ENCODE results near the gene FADS2. TPM values are rescaled to one million over a fixed set of nuclear protein-coding genes. Genes with fewer than 3 reads are reported as not detected.

FADS2 gene
- total and polyA plus RNA-seq, 2 of the 13 experiments (the other 11 are each of a cell fraction or from before 2014, with no cell fraction given): 90.1 to 124 TPM

- no peak for TF ChIP-seq SP1 (IDR thresholded peaks at IDR 0.05)
- TF ChIP-seq SP1 (CRISPR knock-in tag; IDR thresholded peaks at IDR 0.05): peak; percentile 50
- no peak for TF ChIP-seq AGO2 (optimal IDR thresholded peaks at IDR 0.05; ENCODE audit: low read depth, low read length)
- TF ChIP-seq ZC3H4 (CRISPR knock-in tag; IDR thresholded peaks at IDR 0.05; ENCODE audit: borderline replicate concordance): no peak
- TF ChIP-seq ZNF343 (CRISPR knock-in tag; IDR thresholded peaks at IDR 0.05): 0 out of 2 replicates have a peak, but pooled peaks have one; percentile 73
- peak; percentile 86 for TF ChIP-seq PITX1 (CRISPR knock-in tag; IDR thresholded peaks at IDR 0.05)
- 0 out of 2 replicates have a peak, but pooled peaks have one; percentile 16 for TF ChIP-seq HIVEP1 (CRISPR knock-in tag; IDR thresholded peaks at IDR 0.05)
- TF ChIP-seq SP4 (CRISPR knock-in tag; IDR thresholded peaks at IDR 0.05): 0 out of 2 replicates have a peak, but pooled peaks have one; percentile 15
- peak; percentile 86 for TF ChIP-seq BHLHE40 (IDR thresholded peaks at IDR 0.05; ENCODE audit: low read length)
- TF ChIP-seq ZNF501 (CRISPR knock-in tag; IDR thresholded peaks at IDR 0.05): peak; percentile 93
- peak; percentile 26; the same call in 1 of the 2 replicates for TF ChIP-seq ARID2 (CRISPR knock-in tag; IDR thresholded peaks at IDR 0.05; ENCODE audit: borderline replicate concordance)
- TF ChIP-seq DR1 (CRISPR knock-in tag; IDR thresholded peaks at IDR 0.05): no peak; the same call in 1 of the 2 replicates
- peak; percentile 63; the same call in 1 of the 2 replicates for TF ChIP-seq ISL2 (CRISPR knock-in tag; IDR thresholded peaks at IDR 0.05)
- no peak for TF ChIP-seq SOX6 (IDR thresholded peaks at IDR 0.05)
- peak; percentile 42; the same call in 1 of the 2 replicates for TF ChIP-seq SOX6 (CRISPR knock-in tag; IDR thresholded peaks at IDR 0.05)
- TF ChIP-seq ZNF552 (CRISPR knock-in tag; IDR thresholded peaks at IDR 0.05; ENCODE audit: borderline replicate concordance): peak; percentile 68; the same call in 1 of the 2 replicates
- TF ChIP-seq KLF9 (CRISPR knock-in tag; IDR thresholded peaks at IDR 0.05; ENCODE audit: low read depth): 0 out of 2 replicates have a peak, but pooled peaks have one; percentile 40
- 0 out of 2 replicates have a peak, but pooled peaks have one; percentile 38 for TF ChIP-seq ZNF572 (CRISPR knock-in tag; IDR thresholded peaks at IDR 0.05)
- TF ChIP-seq ELK4 (CRISPR knock-in tag; IDR thresholded peaks at IDR 0.05; ENCODE audit: borderline replicate concordance): peak; percentile 36; the same call in 1 of the 2 replicates
- TF ChIP-seq ISX (CRISPR knock-in tag; conservative IDR thresholded peaks at IDR 0.05): peak; percentile 42; the same call in 1 of the 2 replicates
- TF ChIP-seq ZNF761 (CRISPR knock-in tag; conservative IDR thresholded peaks at IDR 0.05): peak; percentile 91
- TF ChIP-seq PCBP2 (optimal IDR thresholded peaks at IDR 0.05; ENCODE audit: low read depth, low read length, poor library complexity, severe bottlenecking): no peak
- peak; percentile 81; the same call in 1 of the 2 replicates for TF ChIP-seq KDM5B (CRISPR knock-in tag; IDR thresholded peaks at IDR 0.05; ENCODE audit: borderline replicate concordance)
- peak; percentile 75 for TF ChIP-seq NAIF1 (CRISPR knock-in tag; IDR thresholded peaks at IDR 0.05; ENCODE audit: borderline replicate concordance)
- TF ChIP-seq ZNF883 (CRISPR knock-in tag; IDR thresholded peaks at IDR 0.05; ENCODE audit: not compliant biosample characterization): peak; percentile 57
- peak; percentile 89; the same call in 1 of the 2 replicates for TF ChIP-seq MXD4 (CRISPR knock-in tag; IDR thresholded peaks at IDR 0.05)
- no peak; the same call in 1 of the 2 replicates for TF ChIP-seq ZNF891 (CRISPR knock-in tag; IDR thresholded peaks at IDR 0.05)
- TF ChIP-seq KMT2B (CRISPR knock-in tag; IDR thresholded peaks at IDR 0.05): peak; percentile 75
- TF ChIP-seq SRF (IDR thresholded peaks at IDR 0.05; ENCODE audit: low read depth, low read length): 0 out of 2 replicates have a peak, but pooled peaks have one; percentile 2
- no peak for TF ChIP-seq ZNF841 (CRISPR knock-in tag; IDR thresholded peaks at IDR 0.05; ENCODE audit: borderline replicate concordance)
- TF ChIP-seq NONO (IDR thresholded peaks at IDR 0.05): no peak
- TF ChIP-seq NONO (CRISPR knock-in tag; conservative IDR thresholded peaks at IDR 0.05): peak; percentile 66; the same call in 1 of the 2 replicates
Observed at GRCh38 chr11:61792310-61793082, 35.6 kb upstream of the FADS2 start, which contains the start of the genes FEN1 and TMEM258 (continued).

All from HepG2 (cell line).